Measurements from ENCODE around the gene GRM7. TPM values are rescaled to one million over a fixed set of nuclear protein-coding genes. Genes with fewer than 3 reads are reported as not detected.

GRM7 gene
- total RNA-seq, 1 donor from 2014 or later: 2.1 TPM

DNA sequence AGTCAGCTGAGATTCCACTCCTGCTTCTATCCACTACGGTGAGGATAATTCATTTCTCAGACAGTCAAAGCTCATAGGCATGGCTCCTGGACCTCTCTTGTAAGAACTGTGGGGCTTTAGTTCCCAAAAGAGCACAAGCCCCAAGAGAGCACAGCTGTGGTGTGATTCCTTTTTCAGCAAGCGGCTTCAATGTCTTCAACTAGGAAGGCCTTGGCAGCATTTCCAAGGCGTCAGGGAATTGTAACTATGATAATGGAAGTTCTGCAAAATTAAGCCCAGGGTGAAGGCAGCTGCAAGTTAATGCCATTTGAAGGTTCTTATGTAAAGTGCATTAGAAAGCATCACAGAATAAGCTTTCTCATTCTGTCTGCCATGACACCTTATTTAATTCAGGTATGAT lies 657.1 kb downstream of the GRM7 start:
- no peak for ATAC-seq
- intact Hi-C loops (cut with DNase I): no loop called here
- DNase-seq (ENCODE audit: low spot score): no peak

DNA sequence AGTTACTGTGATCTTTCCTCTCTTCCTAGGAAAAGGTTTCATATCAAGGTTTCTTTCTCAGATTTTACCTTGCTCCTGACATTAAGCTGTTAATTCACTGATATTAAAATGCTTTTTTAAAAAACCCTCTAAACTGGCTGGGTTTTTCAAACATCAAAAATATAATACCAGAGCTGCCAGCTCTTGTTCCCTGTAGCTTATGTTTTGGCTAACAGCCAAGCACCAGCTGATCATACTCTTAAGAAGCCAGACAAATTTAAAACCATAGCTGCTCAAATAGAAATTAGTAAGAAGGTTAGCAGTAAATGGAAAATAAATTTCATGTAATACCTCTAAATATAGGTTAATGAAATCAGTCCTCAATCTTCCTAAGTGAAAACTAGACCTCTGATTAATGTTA lies 657.5 kb downstream of the GRM7 start:
- DNase-seq (ENCODE audit: low spot score): no peak
- ATAC-seq: no peak
- intact Hi-C loops (cut with DNase I): no loop called here

DNA sequence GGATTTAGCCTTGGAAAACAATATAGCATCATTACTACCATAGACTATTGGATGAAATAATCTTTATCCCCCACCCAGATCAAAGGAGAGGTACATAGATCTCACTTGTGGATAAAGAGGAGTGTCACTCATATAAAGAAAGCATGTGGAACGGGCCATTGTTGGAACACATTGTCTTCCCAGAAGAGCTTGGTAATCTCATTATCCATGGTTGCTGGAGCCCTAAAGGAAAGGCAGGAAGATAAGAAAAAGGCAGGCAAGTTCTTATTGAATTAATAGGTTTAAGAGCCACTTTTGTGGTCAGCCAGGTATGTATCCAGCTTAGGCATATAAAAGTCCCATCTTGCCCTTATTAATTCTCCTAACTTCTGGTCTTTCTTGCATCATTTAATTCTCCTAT lies 659.1 kb downstream of the GRM7 start:
- no peak for ATAC-seq
- intact Hi-C loops (cut with DNase I): no loop called here
- DNase-seq (ENCODE audit: low spot score): no peak

- intact Hi-C loops (cut with DNase I): no loop called here
- ATAC-seq: no peak
- DNase-seq (ENCODE audit: low spot score): no peak
These were observed 659.7 kb downstream of the GRM7 start for GRCh38 chr3:7520593-7520992.

DNA sequence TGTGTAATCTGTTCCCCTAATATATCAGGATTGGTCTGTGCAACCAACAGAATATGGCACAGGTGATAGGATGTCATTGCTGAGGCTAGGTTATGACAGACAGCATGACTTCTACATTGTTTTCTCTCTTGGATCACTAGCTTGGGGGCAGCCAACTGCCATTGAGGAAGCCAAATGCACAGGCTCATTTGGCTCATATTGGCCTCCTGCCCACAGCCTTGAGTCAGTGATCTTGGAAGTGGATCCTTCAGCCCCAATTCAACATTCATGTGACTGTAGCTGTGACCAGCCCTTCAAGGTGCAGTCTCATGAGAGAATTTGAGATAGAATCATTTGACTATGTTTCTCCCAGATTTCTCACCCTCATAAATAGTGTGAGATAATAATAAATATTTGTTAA lies 675.6 kb downstream of the GRM7 start:
- intact Hi-C loops (cut with DNase I): no loop called here
- DNase-seq (ENCODE audit: low spot score) (no peak), ATAC-seq (no peak)

- intact Hi-C loops (cut with DNase I): no loop called here
- DNase-seq (ENCODE audit: low spot score) (no peak), ATAC-seq (no peak)
These were observed 676.0 kb downstream of the GRM7 start for GRCh38 chr3:7536921-7537320.

DNA sequence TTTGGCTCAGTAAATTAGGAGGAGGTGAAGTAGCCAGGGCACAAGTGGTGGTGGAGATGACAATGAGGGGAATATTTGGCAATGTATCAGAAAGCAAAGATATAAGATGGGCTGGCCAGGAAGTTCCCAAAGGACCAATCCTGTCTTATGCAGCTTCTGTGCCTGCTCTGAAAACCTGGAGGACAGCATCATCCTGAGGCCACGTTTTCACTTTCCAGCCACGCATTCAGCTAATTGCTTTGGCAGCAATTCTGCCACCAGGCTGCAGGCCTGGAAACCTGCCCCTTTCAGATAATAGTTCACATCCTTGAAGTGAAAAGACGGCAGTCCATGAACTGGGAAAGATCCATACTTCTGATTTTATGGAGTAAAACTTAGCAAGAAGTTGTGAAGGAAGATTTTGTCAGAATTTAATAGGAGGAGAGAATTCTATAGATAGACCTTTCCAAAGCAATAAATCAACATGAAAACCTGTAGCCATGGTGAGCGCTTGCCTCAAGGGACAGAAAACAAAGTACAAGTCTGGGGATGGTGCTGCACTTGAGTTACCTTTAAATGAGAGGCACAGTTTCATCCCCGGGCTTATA lies 682.5 kb downstream of the GRM7 start:
- intact Hi-C loops (cut with DNase I): no loop called here
- no peak for DNase-seq (ENCODE audit: low spot score)
- no peak for ATAC-seq

DNA sequence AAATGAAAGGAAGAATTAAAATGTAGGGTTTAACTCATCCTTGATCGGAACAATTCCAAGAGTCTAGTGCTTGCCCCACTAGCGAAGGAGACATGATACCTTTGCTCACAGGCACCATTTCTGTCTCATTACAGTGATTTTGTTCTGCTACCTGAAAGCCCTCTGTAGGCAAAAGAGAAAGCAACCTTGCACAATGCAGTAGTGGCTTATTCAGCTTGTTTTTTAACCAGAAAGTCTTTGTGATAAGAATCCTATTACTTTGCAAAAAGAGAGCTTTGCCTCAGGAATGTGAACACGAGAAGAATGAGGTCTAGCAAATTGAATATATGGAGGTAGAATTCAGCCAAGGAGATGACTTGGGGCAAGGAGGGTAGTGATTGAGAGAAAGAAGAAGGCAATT lies 684.4 kb downstream of the GRM7 start:
- intact Hi-C loops (cut with DNase I): no loop called here
- ATAC-seq: no peak
- DNase-seq (ENCODE audit: low spot score): no peak

DNA sequence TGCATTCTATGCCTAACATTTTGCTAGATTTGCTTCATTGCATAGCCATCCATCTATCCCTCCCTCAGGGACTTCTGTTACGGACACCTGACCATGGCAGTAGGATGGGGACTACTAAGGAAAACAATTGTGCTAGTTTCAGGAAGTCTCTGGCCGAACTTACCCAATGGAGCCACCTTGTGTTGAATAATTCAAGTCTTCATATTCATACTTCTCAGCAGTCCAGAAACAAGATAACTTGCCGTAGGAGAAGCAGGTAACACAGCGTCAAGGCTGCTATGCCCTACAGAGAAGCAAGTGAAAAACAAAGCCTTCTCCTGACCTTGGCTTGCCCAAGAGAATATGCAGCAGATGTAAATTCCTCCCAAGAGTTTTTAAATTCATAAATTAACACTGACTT lies 685.3 kb downstream of the GRM7 start:
- ATAC-seq (peak; percentile 62), DNase-seq (ENCODE audit: low spot score) (no peak)
- intact Hi-C loops (cut with DNase I): no loop called here

DNA sequence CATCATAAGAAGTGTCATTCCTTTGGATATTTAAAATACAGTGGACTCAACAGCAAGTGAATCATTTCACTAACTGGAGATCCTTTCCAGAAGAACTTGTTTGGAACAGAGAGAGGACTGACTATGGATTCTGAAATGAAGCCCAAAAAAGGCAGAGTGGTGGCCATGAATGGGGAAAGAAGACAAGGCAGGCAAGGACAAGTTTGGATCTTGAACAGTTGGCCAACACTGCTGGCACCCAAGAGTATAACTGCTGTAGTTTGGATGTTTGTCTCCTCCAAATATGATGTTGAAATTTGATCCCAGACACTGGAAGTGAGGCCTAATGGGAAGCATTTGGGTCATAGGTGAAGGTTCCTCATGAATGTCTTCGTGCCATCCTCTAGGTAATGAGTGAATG lies 686.9 kb downstream of the GRM7 start:
- intact Hi-C loops (cut with DNase I): no loop called here
- DNase-seq (ENCODE audit: low spot score): no peak

DNA sequence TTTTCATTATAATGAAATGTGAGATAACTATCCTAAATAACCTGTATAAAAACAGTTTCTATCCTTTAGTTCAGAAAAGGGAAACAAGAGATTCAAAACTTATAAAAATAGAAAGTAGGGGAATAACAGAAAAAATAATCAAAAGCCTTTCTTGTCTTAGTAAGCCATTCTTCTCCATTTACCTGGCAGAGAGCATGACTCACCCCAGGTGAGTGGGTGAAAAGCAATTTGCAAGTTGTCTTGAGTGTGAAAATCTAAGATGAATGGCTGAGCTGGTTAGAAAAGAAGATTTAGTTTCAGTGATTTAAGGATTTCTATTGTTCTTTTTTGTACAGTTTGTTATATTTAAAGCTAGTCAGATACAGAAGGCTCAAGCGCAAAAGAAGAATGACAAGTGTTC lies 702.0 kb downstream of the GRM7 start:
- ATAC-seq: no peak
- DNase-seq (ENCODE audit: low spot score): no peak
- intact Hi-C loops (cut with DNase I): no loop called here

More for the DNA sequence above, 686.9 kb downstream of the GRM7 start:
- ATAC-seq: peak; percentile 34

GRCh38 chr3:7565574-7565973 lies 704.7 kb downstream of the GRM7 start:
- intact Hi-C loops (cut with DNase I): no loop called here
- ATAC-seq: no peak
- DNase-seq (ENCODE audit: low spot score): no peak

GRCh38 chr3:7567160-7567559 lies 706.2 kb downstream of the GRM7 start:
- DNase-seq (ENCODE audit: low spot score): no peak
- no peak for ATAC-seq
- intact Hi-C loops (cut with DNase I): no loop called here

DNA sequence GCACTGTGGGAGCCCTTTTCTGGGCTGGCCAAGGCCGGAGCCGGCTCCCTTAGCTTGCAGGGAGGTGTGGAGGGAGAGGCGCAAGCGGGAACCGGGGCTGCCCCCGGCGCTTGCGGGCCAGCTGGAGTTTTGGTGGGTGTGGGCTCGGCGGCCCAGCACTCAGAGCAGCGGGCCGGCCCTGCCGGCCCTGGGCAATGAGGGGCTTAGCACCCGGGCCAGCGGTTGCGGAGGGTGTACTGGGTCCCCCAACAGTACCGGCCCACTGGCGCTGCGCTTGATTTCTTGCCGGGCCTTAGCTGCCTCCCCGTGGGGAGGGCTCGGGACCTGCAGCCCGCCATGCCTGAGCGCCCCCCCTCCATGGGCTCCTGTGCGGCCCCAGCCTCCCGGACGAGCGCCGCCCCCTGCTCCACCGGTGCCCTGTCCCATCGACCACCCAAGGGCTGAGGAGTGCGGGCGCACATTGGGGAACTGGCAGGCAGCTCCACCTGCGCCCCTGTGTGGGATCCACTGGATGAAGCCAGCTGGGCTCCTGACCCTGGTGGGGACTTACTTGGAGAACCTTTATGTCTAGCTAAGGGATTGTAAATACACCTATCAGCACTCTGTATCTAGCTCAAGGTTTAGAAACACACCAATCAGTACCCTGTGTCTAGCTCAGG lies 707.7 kb downstream of the GRM7 start:
- intact Hi-C loops (cut with DNase I): no loop called here
- no peak for DNase-seq (ENCODE audit: low spot score)
- no peak for ATAC-seq

GRCh38 chr3:7573330-7573729 lies 712.4 kb downstream of the GRM7 start:
- ATAC-seq: peak; percentile 89
- no peak for DNase-seq (ENCODE audit: low spot score)
- intact Hi-C loops (cut with DNase I): no loop called here

DNA sequence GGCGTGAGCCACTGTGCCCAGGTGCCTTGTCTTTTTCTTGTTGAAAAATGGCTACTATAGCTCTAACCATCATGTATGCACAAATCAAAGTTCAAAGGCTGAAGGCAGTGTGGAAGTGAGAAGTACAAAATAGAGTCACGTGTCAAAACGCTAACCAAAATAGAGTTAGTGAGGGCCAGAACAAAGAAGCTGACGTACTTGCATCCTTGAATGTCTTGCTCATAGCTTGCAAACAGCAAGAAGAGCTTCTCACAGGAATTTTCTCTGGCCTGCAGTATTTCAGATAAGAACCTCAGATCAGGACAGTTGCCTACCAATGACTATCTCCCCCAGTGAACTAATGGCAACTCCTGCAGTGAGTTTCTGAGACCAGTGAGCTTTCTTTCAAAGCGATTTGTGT lies 713.5 kb downstream of the GRM7 start:
- DNase-seq (ENCODE audit: low spot score) (no peak), ATAC-seq (no peak)
- intact Hi-C loops (cut with DNase I): no loop called here

GRCh38 chr3:7576071-7576470 lies 715.2 kb downstream of the GRM7 start:
- intact Hi-C loops (cut with DNase I): no loop called here
- DNase-seq (ENCODE audit: low spot score) (no peak), ATAC-seq (no peak)

DNA sequence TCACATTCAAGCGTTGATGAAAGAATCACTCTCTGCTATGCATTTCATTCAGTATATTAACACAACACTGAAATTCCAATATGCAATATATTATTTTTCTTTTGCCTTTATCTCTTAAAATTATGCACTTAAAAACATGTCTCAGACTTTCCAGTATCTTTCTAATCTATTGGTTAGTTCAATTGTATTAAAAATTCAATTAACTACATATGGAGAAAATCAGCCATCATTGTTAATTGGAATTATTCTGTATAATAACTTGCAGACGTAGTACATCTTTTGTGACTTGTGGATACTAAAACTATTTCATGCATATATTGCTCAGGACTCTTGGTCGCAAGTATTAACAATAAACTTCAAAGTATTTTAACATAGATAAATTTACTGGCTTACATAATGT lies 715.6 kb downstream of the GRM7 start:
- ATAC-seq (no peak), DNase-seq (ENCODE audit: low spot score) (no peak)
- intact Hi-C loops (cut with DNase I): no loop called here

- intact Hi-C loops (cut with DNase I): no loop called here
- DNase-seq (ENCODE audit: low spot score) (no peak), ATAC-seq (no peak)
These were observed 716.6 kb downstream of the GRM7 start for GRCh38 chr3:7577513-7577912.

GRCh38 chr3:7581831-7582230 lies 720.9 kb downstream of the GRM7 start:
- DNase-seq (ENCODE audit: low spot score) (no peak), ATAC-seq (no peak)
- intact Hi-C loops (cut with DNase I): no loop called here

- ATAC-seq: no peak
- no peak for DNase-seq (ENCODE audit: low spot score)
- intact Hi-C loops (cut with DNase I): no loop called here
These were observed 724.1 kb downstream of the GRM7 start for GRCh38 chr3:7585052-7585451.

All from sciatic nerve (tissue), 2 donors.